AG09319 (cell line): ENCODE measurements around the gene GART.
"Not testable (repeated sequence)": the region's sequence is repeated elsewhere in the genome, so short reads cannot be mapped to it uniquely, and the experiment has no call there.

Experiments
- DNase-seq: peaks from one replicate; pipeline ENCODE4 v3.0.0-alpha.2; 2010; ENCODE audit warnings: low read depth; ENCODE audit errors: extremely low read depth
- TF ChIP-seq, protein P1 (sequence below): IDR thresholded peaks from 2 replicates; pipeline ENCODE4 v1.5.1; 2011; ENCODE audit warnings: low read depth, mild to moderate bottlenecking, inconsistent platforms, low read length, moderate library complexity

GART gene

DNA sequence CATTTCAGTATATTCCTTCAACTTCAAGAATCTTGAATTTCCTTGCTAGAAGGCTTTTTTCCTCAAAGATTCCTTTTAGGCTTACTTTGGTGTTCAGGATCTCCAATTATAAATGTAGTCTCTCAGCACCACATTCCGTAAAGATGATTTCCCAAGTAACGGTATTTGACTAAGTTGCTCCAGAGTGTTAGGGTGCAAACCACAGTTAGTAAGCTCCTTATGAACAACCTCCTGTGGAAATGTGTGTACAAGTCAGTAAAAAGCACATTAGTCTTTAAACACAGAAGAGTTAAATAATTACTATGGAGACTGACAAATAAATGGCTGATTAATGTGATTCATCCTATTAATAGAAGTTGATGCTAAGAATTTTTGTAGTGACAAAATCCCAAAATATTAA lies 36.3 kb upstream of the GART start:
- TF ChIP-seq, protein P1, sequence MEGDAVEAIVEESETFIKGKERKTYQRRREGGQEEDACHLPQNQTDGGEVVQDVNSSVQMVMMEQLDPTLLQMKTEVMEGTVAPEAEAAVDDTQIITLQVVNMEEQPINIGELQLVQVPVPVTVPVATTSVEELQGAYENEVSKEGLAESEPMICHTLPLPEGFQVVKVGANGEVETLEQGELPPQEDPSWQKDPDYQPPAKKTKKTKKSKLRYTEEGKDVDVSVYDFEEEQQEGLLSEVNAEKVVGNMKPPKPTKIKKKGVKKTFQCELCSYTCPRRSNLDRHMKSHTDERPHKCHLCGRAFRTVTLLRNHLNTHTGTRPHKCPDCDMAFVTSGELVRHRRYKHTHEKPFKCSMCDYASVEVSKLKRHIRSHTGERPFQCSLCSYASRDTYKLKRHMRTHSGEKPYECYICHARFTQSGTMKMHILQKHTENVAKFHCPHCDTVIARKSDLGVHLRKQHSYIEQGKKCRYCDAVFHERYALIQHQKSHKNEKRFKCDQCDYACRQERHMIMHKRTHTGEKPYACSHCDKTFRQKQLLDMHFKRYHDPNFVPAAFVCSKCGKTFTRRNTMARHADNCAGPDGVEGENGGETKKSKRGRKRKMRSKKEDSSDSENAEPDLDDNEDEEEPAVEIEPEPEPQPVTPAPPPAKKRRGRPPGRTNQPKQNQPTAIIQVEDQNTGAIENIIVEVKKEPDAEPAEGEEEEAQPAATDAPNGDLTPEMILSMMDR = no peak
- DNase-seq = no peak

DNA sequence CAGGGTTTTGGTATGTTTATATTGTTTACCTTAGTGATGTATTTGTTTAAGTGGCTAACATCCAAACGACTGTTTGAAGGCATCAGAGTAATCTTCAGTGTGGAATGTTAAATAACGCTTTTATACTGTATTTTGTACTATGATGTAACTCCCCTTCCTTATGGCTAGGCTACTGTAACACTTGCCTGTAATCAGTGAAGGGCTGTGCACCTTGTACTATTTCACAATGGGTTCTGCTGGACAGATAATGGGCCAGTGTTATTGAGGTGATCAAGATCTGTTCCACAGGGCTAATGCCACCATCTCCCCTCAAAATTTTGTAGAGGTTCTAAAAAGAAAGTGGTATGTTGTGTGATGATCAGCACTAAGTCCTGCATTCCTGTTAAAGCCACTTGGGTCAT lies 34.8 kb upstream of the GART start:
- DNase-seq = not testable (repeated sequence)

DNA sequence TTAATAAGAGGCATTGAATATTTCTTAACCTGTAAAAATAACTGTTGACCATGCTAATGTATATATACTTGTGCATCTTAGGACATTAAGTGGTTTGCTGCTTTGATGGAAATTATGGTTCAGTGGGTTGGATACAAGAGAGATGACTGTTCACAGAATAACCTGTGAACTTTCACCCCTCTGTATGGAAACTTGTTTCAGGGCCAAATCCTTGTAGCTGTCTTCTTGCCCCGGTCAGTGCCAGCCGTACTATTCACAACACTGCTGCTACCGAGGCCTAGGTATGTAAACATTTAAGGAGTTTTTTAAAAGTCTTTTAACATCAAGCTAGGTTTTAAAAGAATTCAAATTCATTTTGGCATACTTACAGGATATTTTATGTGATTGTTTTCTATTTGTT lies 30.4 kb upstream of the GART start:
- no peak for DNase-seq
- TF ChIP-seq, protein P1 = no peak

DNA sequence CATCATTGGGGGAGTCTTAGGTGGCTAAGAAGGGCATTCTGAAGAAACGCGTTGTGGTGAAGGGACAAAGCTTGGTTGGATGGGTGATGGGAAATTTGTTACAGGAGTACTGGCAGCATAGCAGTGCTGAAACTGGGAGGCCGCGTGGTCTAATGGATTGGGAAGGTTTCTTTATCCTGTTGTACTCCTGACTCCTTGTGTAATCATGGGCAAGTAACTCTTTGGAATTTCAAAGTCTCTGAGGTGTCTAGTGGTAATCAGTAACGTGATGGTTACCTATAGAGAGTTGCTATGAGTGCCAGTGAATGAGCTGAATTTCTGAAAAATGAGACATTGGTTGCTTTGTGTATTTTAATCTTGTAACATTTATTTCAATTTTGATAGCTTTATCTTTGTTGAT lies 28.1 kb upstream of the GART start:
- no peak for DNase-seq
- TF ChIP-seq, protein P1 = no peak

DNA sequence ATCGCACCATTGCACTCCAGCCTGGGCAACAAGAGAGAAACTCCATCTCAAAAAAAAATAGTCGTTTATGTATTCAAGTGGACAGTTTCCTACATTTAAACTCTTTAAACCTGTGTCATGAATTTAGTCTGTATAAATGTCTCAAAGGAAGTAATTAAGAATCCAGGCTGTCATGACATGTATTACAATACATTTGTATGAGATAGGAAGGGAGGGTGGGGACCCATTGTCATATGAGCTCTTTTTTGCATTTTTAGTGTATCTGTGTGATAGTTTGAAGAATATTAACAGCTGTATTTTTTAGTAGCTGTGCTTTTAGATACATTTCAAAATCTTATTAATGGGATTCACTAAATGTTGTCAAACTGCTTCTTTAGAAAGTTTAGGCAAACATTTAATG lies 26.5 kb upstream of the GART start:
- TF ChIP-seq, protein P1 = no peak
- no peak for DNase-seq

DNA sequence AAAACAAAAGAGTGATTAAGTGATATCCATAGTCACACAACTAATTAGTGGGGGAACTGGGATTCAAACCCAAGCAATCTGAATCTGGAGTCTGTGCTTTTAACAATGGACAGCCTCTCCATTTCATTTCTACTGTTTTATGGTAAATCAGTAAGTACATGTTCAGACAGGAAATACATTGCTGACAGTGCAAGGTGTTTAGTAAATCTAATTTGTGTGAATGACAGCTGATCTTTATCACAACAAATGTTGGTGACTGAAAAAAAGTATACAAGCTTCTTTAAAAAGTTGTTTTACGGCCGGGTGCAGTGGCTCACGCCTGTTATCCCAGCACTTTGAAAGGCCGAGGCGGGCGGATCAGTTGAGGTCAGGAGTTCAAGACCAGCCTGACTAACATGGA lies 26.0 kb upstream of the GART start:
- no peak for DNase-seq
- TF ChIP-seq, protein P1 = no peak

DNA sequence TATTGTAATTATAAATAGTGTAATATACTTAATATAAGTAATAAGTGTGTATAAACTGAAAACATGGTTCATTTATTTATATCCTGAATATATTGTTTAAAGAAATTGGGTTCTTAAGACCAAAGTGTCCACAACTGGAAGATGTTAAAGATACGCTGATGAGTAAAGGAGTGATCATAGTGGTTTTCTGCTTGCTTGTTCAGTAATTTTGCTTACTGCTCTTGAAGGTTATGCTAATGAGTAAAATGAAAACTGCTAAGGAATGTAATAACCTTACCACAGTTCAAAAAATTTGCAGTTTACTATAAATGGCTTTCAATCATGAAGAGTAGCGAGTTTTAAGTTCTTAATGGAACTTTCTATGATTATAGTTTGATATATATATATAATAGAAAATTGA lies 24.6 kb upstream of the GART start:
- TF ChIP-seq, protein P1 = no peak
- no peak for DNase-seq

DNA sequence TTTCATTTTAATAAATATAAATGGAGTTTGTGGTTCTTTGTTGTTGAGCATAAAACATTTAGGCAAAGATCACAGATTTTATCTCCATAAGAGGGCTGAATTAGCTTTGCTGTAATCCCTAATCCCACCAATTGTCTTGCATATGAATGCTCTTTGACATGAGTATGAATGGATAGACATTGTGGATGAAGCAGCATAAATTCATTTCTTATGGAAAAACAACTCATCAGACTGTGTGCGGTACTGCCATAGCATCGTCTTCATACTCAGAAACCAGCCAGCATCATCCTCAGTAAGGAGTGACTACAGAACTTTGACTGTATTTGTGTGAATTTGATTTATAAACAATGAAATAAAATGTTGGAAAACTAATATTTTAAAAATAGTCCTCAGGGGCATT lies 20.5 kb upstream of the GART start:
- TF ChIP-seq, protein P1 = no peak
- DNase-seq = no peak
